ENCODE data around the gene FANCE. TPM values are rescaled to one million over a fixed set of nuclear protein-coding genes. Genes with fewer than 3 reads are reported as not detected.
"Not testable (repeated sequence)": the region's sequence is repeated elsewhere in the genome, so short reads cannot be mapped to it uniquely, and the experiment has no call there.

FANCE gene
- total RNA-seq, 1 donor from 2014 or later: 3.8 TPM

DNA sequence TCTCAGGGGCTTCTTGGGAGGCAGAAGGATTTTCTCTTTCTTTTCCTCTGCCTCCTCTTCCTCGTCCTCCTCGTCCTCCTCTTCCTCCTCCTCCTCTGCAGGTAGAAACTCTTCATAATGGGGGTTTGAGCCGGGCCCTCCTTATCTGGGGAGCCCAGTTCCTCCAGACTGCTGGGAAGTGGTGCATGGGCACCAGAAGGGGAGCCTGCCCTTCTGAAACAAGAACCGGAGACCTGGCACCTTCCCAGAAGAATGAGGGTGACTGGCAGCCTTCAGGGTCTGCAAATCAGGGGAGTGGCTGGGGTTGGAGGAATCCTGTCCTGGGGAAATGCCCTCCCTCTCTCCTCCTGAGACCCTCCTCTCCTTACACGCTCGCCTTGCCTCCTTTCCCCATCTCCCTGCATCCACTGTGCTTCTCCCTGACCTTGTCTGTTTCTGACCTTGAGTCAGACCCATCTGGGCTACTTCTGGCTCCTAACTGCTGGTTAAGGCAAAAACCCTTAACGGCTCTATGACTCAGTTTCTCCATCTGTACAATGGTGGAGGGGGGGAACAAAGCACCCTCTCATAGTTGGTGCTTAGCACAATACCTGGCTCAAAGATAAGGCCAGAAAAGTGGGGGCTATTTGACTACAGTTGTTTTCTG lies 58.9 kb downstream of the FANCE start:
- intact Hi-C loops (cut with micrococcal nuclease): no loop called here
- no peak for DNase-seq

DNA sequence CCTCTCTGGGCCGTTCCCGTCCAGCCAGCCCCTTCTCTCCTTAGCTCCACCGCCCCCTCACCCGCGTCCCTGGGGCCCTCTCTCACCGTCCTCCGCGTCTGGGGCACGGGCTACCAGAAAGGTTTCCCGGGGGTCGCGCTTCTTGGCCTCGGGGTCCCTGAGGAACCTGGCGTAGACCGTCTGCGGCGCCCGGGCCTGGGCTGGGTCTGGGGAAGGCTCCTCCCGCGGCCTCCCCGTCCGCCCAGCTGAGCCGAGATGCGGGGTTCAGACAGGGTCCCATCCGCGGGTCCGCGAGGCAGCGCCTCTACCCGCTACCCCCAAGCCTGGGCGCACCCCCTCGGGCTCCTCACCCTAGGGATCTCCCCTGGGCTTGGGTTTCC lies 59.4 kb downstream of the FANCE start:
- ATAC-seq: peak; percentile 15
- intact Hi-C loops (cut with micrococcal nuclease): no loop called here
- DNase-seq: no peak

More for the DNA sequence above, 58.9 kb downstream of the FANCE start:
- no peak for ATAC-seq

DNA sequence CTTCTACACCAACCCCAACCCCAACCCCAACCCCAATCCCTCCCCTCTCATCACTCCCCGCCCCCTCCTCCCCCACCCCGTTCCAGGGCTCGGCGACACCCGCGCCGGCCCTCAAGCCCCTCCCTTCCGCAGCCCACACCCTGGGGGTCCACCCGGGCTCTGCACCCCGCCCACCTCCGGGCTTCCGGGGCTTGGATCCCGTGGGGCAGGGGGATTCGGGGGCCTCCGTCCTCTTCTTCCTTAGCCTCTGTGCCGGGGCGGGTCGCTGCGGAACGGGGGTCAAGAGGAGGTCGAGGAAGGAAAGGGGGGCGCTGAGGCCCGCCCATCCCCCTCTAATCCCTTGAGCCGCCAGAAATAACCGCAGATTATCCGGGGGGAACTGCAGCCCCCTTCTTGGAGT lies 59.9 kb downstream of the FANCE start:
- DNase-seq: no peak
- intact Hi-C loops (cut with micrococcal nuclease): no loop called here
- no peak for ATAC-seq

DNA sequence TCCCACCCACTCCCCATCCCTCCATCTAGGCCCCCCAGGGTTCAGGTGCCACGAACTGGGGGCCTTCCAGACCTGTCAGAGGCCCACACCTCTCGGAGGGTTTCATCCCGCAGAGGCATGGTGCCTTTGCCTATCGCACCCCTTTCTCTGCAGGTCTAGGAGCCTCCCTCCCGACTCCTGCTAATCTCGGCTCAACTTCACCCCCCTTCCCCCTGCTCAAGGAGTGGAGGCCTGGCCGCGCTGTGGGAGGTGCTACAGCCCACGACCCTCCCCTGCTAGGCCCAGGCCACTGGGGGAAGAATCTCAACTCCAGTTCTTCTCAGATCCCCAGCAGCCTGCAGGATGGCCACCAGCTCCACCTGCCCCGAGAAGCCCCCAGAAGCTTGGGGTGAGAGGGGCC lies 60.6 kb downstream of the FANCE start, which contains the start of gene TULP1:
Gene TULP1 (minus strand): TSS at position 157 of the 400 bp plus-strand sequence. CDS start 38 bp downstream, at position 119.
- no peak for DNase-seq
- ATAC-seq: no peak
- intact Hi-C loops (cut with micrococcal nuclease): no loop called here

DNA sequence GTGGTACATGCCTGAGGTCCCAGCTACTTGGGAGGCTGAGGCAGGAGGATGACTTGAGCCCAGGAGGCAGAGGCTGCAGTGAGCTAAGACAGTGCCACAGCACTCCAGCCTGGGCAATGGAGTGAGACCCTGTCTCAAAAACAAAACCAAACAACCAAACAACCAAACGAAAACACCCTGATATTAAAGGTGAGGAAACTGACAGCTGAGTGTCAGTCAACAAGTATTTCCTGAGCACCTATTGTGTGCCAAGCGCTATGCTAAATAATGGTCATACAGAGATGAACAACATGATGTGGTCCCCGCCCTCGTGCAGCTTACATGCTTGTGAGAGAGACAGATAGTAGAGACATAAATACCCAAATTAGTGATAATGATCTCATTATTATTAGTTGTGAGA lies 62.4 kb downstream of the FANCE start:
- ATAC-seq (no peak), DNase-seq (no peak)
- intact Hi-C loops (cut with micrococcal nuclease): no loop called here

DNA sequence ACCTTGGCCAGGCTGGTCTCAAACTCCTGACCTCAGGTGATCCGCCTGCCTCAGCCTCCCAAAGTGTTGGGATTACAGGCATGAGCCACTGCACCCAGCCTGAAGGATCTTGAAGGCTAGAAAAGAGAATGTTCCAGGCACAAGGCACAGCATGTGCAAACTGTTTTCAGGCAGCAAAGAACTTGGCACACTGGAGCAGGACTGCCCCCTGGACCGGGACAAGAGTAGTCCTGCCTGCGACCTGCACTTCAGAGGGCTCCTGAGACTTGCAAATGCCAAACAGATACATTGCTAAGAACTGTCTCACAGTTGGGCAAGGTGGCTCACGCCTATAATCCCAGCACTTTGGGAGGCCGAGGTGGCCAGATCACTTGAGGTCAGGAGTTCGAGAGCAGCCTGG lies 63.8 kb downstream of the FANCE start:
- DNase-seq; ATAC-seq; intact Hi-C loops (cut with micrococcal nuclease): not testable (repeated sequence)

Small RNAs within 50 kb of the gene (microRNA-seq; reads per million reads assigned to microRNA genes)
- not detected for gene MIR7111 (ENCODE audit: borderline number of aligned reads)

Other genes with a start within 250 kb of the FANCE start
- gene SCUBE3, start 238.4 kb upstream of the FANCE start, total RNA-seq: 3.5 TPM
- 44.1 TPM for gene ZNF76, start 192.6 kb upstream of the FANCE start, total RNA-seq
- gene DEF6, start 154.5 kb upstream of the FANCE start, total RNA-seq: 1.8 TPM
- gene PPARD, start 109.8 kb upstream of the FANCE start, total RNA-seq: 15.1 TPM
- 560 TPM for gene RPL10A, start 16.1 kb downstream of the FANCE start, total RNA-seq
- 30.4 TPM for gene TEAD3, start 44.7 kb downstream of the FANCE start, total RNA-seq
- gene TULP1, start 60.6 kb downstream of the FANCE start, total RNA-seq: not detected
- 82.8 TPM for gene FKBP5, start 236.6 kb downstream of the FANCE start, total RNA-seq

All from left ventricle myocardium superior (tissue), 1 donor.